HCEC 1CT (cell line): ENCODE results near the gene VSTM1.

ENCODE experiments used
- DNase-seq: peaks from one replicate; pipeline ENCODE4 v3.0.0-alpha.2; 2017

VSTM1 gene

GRCh38 chr19:54009440-54009839 lies 54.3 kb downstream of the VSTM1 start:
- DNase-seq: no peak

DNA sequence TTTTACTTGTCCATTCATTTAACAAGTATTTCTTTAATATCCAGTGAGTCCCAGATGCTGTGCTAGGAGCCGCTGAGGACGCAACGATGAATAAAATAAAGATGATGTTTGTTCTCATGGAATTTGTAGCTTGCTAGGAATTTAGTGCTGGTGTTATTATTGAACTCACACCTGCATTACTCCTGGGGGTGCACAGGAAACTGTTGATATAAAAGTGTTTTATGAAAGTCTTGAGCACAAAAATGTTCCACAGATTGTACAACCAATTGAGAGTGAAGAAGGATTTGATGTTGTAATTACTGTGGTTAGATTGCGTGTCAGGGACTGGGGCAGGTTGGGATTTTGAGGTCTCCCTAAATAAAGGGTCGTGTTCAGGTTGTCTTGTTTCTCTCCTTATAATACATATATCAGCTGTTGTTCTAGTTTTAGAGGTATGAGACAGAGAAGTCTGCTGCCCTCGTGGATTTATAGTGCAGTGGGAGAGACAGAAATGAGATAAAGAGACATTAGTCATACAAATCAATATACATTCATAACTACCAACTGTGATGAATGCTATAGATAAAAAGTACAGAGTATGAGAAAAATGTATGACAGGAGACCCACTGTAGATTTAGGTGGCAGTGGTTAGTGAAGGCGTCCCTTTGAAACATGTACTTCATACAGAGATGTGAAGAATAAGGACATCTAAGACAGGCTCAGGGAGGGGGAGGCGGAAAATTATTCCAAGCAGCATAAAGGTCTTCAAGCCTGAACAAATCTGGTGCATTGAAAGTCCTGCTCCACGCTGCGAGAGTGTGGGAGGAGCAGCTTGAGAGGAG lies 61.0 kb downstream of the VSTM1 start:
- no peak for DNase-seq

- no peak for DNase-seq
These were observed 62.2 kb downstream of the VSTM1 start for GRCh38 chr19:54001496-54001895.

DNA sequence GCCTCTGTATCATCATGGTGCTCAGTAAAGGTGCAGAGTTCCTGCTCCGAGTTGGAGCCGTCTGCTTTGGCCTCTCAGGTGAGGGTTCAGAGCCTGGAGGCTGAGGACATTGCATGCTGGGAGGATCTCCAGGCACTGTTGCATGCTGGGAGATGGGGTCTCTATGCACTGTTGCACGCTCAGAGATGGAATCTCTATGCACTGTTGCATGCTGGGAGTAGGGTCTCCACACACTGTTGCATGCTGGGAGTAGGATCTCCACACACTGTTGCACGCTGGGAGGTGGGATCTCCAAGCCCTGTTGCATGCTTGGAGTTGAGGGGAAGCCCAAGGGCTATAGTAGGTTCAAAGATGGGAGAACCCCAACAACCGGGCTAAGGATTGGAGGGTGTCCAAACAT lies 64.0 kb downstream of the VSTM1 start:
- DNase-seq: no peak

DNA sequence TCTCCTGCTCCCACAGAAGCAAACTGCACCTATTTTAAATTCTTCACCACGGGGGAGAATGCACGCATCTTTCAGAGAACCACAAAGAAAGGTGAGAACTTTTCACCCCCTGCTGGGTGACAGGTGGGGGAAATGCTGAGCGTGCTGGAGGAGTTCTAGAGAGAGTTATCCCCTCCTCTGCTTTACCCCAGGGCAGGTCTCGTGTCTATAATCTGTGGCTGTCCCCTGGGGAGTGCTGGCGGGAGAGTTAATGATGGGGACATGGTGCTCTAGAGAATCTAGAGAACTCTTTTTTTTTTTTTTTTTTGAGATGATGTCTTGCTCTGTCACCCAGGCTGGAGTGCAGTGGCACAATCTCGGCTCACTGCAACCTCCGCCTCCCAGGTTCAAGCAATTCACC lies 65.5 kb downstream of the VSTM1 start:
- no peak for DNase-seq

GRCh38 chr19:53994811-53995210 lies 68.9 kb downstream of the VSTM1 start:
- DNase-seq: peak; percentile 4

DNA sequence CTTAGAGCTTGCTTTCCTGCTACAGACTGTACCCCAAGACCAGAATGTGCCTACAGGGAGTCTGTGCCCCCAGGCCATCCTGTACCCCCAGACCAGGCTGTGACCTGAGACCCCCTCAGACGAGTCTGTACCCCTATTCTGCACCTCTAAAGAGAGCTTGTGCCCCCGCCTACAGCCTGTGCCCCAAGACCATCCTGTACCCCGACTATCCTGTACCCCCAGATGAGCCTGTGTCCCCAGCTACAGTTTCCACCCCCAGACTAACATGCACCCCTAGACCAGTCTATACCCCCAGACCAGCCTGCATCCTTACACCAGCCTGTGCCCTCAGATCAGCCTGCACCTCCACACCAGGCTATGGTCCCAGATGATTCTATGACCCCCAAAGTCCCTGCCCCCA lies 70.2 kb downstream of the VSTM1 start:
- no peak for DNase-seq

GRCh38 chr19:53992815-53993214 lies 70.9 kb downstream of the VSTM1 start:
- no peak for DNase-seq

GRCh38 chr19:53992211-53992610 lies 71.5 kb downstream of the VSTM1 start:
- no peak for DNase-seq

DNA sequence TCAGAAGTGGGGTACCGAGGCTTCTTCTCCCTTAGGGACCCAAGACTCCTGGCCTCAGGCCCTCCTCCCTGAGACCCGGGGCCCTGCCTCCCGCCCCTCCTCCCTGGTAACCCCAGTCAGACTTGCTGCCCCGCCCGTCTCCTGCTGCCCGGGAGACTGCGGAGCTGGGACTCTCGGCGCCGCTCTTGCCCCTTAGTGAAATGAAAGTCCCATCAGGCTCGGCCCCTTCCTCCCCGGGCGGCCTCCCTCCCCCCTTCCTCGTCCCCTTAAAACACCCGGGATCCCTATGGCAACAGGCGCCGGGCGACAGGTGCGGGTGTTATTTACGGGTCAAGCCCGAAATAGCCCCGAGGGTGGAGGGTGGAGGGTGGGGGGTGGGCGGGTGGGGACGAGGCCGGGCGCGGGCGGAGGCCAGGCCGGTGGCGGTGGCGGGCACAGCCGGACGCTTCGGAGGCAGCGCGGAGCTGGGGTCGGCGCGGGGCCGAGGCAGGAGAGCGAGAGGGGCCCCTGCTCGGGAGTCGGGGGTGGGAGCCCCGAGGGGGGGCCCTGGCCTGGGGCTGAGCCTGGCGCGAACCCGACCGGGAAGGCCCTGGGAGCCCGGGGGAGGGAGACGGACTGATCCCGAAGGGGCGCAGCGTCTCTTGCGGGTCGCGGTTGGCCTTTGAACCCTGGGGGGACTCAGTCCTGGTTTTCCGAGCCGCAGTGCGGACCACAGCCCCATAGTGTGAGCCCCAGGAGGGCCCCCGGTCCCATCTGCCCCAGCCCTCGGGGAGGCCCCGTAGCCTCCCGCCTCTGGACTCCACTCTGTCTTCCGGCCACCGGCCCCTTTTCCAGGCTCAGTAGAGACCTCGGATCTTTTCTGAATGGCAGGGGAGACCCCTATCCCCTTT lies 72.2 kb downstream of the VSTM1 start, which contains the start of gene CACNG6:
CACNG6 (plus strand) TSS at position 414 of the 890 bp plus-strand sequence. CDS start 1,241 bp downstream, outside the sequence.
- no peak for DNase-seq
